ENCODE results near the gene CTNNA1.
"Not testable (repeated sequence)": the region's sequence is repeated elsewhere in the genome, so short reads cannot be mapped to it uniquely, and the experiment has no call there.

CTNNA1 gene

GRCh38 chr5:138761115-138761514 lies 7.9 kb downstream of the CTNNA1 start:
- not testable (repeated sequence) for DNase-seq

- not testable (repeated sequence) for DNase-seq
Observed at GRCh38 chr5:138761670-138762069, 8.4 kb downstream of the CTNNA1 start.

- no peak for DNase-seq
Observed at GRCh38 chr5:138762110-138762509, 8.9 kb downstream of the CTNNA1 start.

- DNase-seq: no peak
Observed at GRCh38 chr5:138763037-138763778, 10.0 kb downstream of the CTNNA1 start.

GRCh38 chr5:138770291-138770690 lies 17.1 kb downstream of the CTNNA1 start:
- DNase-seq: no peak

GRCh38 chr5:138770977-138771376 lies 17.8 kb downstream of the CTNNA1 start:
- DNase-seq: no peak

- no peak for DNase-seq
Observed at GRCh38 chr5:138772986-138773594, 19.9 kb downstream of the CTNNA1 start.

GRCh38 chr5:138773624-138774023 lies 20.4 kb downstream of the CTNNA1 start:
- not testable (repeated sequence) for DNase-seq

GRCh38 chr5:138775034-138775433 lies 21.8 kb downstream of the CTNNA1 start:
- DNase-seq: no peak

GRCh38 chr5:138778234-138778633 lies 25.0 kb downstream of the CTNNA1 start:
- no peak for DNase-seq

- DNase-seq: no peak
Observed at GRCh38 chr5:138783976-138784375, 30.8 kb downstream of the CTNNA1 start.

GRCh38 chr5:138784590-138784989 lies 31.4 kb downstream of the CTNNA1 start:
- DNase-seq: no peak

- DNase-seq: no peak
Observed at GRCh38 chr5:138789771-138790242, 36.6 kb downstream of the CTNNA1 start.

- no peak for DNase-seq
Observed at GRCh38 chr5:138790684-138791083, 37.5 kb downstream of the CTNNA1 start.

GRCh38 chr5:138792195-138792790 lies 39.1 kb downstream of the CTNNA1 start:
- no peak for DNase-seq

- DNase-seq: no peak
Observed at GRCh38 chr5:138793575-138793974, 40.4 kb downstream of the CTNNA1 start.

- no peak for DNase-seq
Observed at GRCh38 chr5:138803285-138803684, 50.1 kb downstream of the CTNNA1 start.

- no peak for DNase-seq
Observed at GRCh38 chr5:138803935-138804334, 50.7 kb downstream of the CTNNA1 start.

- no peak for DNase-seq
Observed at GRCh38 chr5:138805096-138805495, 51.9 kb downstream of the CTNNA1 start.

GRCh38 chr5:138807182-138807581 lies 54.0 kb downstream of the CTNNA1 start:
- no peak for DNase-seq

- DNase-seq: no peak
Observed at GRCh38 chr5:138809391-138809790, 56.2 kb downstream of the CTNNA1 start.

GRCh38 chr5:138810861-138811260 lies 57.6 kb downstream of the CTNNA1 start:
- not testable (repeated sequence) for DNase-seq

GRCh38 chr5:138815529-138815928 lies 62.3 kb downstream of the CTNNA1 start:
- DNase-seq: no peak

GRCh38 chr5:138817241-138817640 lies 64.0 kb downstream of the CTNNA1 start:
- no peak for DNase-seq
